Measurements from ENCODE around the gene TP53BP2.
"Not testable (repeated sequence)": the region's sequence is repeated elsewhere in the genome, so short reads cannot be mapped to it uniquely, and the experiment has no call there.

TP53BP2 gene

GRCh38 chr1:223756806-223757700, 88.7 kb downstream of the TP53BP2 start:
- DNase-seq: no peak

- DNase-seq: peak; percentile 84
These were observed 89.6 kb downstream of the TP53BP2 start for GRCh38 chr1:223755992-223756775.

DNA sequence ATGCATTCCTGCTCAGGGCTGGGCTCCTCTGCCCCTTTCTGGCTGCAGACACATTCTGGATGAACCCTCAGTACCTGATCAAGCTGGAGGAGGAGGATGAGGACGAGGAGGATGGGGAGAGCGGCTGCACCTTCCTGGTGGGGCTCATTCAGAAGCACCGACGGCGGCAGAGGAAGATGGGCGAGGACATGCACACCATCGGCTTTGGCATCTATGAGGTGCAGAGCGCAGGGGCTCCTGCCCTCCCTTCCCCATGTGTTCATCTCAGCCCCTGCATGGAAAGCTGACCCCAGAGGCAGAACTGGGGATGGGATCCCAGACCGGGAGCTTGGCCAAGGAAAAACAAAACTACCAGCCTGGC, 90.3 kb downstream of the TP53BP2 start:
- DNase-seq: no peak

DNA sequence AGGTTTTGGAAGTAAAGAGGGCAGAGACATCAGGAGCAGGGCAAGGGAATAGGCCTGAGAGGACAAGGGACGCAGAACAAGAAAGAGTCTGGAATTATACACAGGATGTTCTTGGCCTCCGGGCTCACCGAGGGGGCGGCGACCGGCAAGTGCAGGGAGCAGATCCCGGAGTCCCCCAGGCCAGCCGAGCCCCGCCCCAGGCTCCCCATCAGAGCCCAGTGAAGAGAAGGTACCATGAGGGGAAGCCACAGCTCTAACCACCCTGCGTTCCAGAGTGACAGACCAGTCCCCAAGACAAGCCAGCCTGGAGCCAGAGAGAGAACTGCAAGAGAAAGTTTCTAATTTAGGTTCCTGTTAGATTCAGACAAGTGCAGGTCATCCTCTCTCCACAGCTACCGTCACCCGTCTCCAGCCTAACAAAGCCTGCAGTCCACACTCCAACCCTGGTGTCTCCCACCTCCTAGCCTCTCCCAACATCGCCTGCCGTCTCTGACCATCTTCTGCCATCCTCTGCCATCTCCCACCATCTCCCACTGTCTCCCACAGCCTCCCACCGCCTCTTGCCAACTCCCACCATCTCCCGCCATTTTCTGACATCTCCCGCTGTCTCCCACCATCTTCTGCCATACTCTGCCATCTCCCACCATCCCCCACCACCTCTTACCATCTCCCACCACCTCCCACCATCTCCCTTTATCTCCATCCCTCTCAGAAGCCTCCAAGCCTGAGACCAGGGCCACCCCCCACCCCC, 90.9 kb downstream of the TP53BP2 start:
- no peak for DNase-seq

- no peak for DNase-seq
These were observed 92.8 kb downstream of the TP53BP2 start for GRCh38 chr1:223752721-223753515.

DNA sequence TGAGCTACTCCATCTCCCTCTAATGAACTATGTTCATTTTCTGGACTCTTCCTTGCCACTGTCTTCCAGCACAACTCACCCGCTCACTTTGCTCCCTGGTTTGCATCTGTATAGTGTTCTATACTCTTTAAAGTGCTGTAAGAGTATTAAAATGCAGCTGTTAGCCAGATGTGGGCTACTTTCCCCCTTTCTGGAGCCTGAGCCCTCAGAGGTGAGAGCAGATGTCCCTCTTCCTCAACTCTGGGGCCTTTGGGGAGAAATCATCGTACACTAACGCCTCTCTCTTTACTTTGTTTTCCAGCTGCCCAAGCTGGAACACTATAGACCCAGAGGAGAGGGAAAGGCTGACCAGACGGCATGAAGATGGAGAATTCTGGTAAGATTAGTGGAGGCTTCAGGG, 94.1 kb downstream of the TP53BP2 start:
- no peak for DNase-seq

DNA sequence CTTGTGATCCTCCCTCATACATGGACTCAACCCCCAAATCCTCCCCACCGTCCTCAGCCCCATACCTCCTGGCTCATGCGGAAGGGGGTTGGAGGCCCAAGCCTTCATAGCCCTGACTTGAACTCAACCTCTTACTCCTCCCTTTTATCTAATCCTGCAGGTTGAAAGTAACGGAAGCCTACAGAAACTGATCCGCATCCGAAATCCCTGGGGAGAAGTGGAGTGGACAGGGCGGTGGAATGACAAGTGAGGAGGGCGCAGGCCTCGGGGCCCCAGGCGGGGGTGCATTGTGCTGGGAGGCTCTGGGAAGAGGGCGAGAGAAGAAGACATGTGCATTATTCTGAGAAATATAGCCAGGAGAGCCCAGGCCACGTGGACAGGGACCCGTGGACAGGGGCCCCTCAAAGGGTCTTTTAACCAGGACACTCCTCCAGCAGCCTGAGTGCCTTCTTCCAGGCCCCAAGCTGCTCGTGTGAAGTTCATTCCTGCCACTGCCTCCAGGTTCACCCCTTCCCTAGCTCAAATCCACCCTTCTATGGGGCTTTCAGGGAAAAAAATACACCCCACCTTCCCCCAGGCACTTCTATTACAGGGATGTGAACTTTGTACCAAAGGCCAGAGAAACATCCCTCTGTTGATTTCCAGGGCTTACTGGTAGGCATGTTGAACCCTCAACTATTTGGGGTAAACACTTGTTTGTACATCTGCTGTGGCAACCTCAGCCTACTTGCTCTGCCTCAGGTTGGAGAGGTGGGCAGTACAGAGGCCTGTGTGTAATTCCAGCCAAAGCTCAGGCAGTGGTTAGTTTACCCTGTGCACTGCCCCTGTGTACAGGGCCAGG, 94.8 kb downstream of the TP53BP2 start:
- no peak for DNase-seq

DNA sequence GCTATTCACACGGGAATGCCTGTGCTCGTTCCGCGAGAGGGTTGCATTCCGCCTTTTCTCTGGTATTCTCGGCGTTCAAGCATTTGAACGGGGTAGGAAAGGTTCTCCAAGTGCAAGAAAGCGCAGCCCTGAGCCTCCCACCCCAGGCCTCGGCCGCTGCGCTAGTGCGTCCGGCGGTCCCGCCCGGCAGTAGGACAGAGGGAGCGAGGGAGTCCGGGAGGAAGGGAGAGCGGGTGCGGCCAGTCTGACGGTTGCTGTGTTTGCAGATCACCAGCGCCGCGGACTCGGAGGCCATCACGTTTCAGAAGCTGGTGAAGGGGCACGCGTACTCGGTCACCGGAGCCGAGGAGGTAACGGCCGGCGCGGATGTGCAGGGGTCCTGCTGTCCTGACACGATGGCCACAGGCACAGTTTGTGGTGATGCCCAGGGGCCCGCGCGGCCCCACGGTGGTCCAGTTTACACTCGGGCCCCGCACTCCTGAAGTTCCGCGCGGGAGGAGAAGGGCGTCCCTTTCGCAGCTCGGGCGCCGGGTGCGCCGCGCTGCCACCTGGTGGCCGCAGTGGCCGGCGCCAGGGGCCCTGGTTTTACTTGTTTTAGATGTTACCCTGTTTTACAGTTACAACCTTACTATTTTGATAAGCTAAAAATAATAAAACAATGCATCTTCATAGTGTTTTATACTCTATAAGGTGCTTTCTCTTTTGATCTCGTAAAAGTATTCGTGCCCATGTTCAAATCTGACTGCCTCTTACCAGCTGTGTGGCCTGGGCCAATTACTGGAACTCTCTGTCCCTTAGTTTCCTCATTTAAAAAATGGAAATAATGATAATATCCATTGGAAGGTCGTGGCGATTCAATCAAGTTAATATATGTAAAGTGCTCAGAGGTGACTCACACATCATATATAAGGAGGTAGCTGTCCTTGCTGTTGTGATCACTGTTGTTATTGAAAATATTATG, 96.7 kb downstream of the TP53BP2 start:
- peak; percentile 60 for DNase-seq

GRCh38 chr1:223748405-223748772, 97.4 kb downstream of the TP53BP2 start:
- DNase-seq: no peak

DNA sequence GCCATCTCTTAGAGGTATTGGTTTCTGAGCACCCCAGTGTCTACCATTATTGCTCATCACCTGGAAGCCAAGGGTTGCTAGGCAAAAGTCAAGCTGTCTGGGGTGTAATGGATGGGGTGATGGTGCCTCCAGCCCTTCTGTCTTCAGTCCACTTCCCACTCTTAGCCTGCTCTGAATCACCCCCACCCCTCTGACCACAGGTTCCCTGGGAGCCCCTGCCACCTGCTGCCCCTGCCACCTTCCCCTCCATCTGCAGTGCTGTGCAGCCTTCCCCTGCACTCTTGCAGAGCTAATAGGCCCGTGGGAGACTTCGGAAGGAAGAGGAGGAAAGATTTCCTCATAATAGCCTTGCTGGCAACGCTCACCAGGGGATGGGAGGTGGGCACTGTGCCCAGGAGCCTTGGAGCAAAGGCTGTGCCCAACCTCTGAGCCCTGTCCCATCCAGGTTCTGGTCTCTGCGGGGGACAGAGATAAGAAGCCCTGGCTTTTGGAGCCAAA, 97.9 kb downstream of the TP53BP2 start:
- DNase-seq: no peak

DNA sequence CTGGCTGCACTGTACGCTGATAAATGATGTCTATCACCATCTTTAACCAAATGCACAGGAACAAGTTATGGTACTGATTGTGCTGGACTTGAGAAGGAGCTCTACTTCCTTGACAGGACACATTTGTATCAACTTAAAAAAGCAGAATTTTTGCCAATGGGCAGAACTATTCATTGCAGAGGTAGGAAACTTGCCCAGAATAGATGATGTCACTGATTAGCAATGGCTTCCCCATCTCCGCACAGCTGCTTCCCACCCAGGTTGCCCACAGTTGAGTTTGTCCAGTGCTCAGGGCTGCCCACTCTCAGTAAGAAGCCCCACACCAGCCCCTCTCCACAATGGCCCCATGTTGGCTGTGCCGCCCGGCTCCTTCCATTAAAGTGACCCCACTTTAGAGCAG, 100.0 kb downstream of the TP53BP2 start:
- DNase-seq: no peak

DNA sequence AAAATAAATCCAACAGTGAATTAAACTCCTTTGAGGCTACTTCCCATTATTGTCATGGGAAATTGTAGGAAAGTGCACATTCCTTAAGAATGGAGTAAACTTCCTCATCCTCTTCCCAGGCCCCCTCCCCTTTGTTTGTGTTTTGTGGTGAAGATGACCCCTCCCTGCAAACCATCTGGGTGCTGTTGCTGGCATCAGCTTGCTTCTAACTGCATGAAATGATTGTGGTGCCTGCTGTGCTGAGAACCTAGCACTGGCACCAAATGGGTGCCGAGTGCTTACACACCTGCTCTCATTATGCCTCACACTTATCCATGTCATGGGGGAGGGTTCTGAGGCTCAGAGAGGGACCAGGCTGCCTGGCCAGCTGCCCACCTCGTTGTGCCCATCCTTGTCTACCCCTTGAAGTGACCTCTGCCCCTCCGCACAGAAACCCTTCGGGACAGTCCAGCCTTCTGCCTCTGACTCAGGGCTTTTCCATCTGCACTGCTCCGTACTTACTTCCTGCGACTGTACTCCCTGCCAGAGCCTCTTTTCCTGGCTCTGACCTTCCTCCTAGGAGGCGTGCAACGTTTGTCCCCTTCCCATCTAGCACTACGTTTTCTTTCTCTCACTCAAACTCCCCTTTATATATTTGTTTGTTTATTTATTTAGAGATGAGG, 102.8 kb downstream of the TP53BP2 start:
- DNase-seq: no peak

- no peak for DNase-seq
These were observed 103.9 kb downstream of the TP53BP2 start for GRCh38 chr1:223741861-223742260.

DNA sequence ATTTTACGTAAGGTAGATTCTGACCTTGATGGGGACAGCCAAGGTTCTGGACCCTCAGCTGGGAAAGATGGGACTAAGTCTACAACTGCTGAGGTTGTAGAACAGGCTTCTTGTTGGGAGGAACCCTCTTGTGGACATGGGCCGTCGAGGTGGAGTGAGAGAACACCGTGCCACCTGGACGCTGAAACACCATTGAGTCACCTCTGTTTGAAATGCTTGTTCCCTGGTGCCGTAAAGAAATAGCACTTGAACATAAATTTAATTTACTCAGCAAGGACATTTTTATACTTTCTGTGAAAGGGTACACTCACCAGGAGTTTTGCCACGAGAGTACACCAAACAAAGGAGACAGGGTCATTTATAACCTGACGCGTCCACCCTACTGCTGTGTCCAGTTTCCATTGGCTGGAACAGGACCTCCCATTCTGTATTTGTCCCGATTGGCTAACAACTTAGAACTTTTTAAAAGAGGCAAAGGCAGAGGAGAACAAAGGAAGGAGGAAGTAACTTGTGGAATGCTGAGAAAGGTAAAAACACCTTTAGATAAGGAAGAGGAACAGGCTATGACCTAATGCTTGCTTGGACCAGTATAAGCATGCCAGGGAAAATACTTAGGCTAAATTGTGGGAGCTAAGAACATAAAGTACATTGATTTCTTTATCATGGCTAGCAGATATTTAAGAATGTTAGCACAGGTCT, 105.6 kb downstream of the TP53BP2 start:
- not testable (repeated sequence) for DNase-seq

GRCh38 chr1:223739366-223740037, 106.2 kb downstream of the TP53BP2 start:
- no peak for DNase-seq

- DNase-seq: no peak
These were observed 107.0 kb downstream of the TP53BP2 start for GRCh38 chr1:223738465-223739365.

DNA sequence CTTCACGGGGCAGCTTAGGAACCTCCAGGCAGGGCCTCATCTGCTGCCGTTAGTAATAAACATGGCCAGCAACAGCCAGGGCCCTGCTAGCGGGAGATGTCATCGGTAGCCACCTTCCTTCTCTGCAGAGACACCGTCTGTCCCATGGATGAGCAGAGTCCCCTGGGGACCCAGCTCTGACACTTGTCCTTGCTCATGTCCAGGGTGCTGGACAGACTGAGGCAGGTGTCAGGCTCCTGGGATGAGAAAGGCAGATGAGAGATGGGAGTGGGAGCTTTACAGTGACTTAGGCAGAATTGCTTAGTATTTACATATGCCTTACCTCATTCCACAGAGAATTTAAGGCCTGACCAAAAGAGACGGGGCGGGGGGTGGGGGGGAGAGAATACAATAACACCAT, 108.4 kb downstream of the TP53BP2 start:
- DNase-seq: no peak

Measured in midbrain (tissue), 1 donor.